ENCODE results near the gene TMBIM1. TPM values are rescaled to one million over a fixed set of nuclear protein-coding genes. Genes with fewer than 3 reads are reported as not detected.
A peak's percentile ranks its signal among the peaks of the same experiment; 100 is the strongest.
"Not testable (repeated sequence)": the region's sequence is repeated elsewhere in the genome, so short reads cannot be mapped to it uniquely, and the experiment has no call there.

The TMBIM1 gene
- polyA plus RNA-seq, 1 experiment = 206 TPM

DNA sequence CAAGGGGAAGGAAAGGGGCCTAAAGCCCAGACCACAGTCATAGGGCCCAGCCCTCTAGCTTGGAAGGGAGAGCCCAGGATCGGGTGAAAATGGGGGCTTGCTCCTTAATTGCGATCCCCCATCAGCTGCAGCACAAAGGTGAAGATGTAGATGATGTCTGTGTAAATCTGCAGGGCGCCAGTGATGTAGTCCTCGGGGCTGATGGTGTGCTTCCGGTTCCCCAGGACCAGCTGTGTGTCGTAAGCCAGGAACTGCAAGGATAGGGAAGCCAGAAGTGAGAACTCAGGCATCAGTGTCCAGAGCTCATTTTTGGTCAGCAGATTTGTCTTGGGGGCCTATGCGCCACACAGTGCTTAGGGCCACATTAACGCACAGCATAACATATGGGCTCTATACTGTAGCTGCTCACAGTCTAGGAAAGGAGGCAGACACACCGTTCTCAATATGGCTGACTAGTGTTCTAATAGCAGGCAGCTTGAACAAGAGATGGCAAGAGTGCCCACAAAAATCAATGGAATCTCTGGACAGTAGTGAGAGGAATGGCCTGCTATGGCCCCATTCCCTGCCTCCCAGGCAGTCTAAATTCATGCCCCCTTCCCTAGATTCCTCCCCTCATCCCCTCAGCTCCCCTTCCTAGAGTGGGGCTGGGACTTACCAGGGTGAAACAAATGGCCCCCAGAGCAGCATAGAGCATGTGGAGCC lies 16.8 kb downstream of the TMBIM1 start:
- peaks cover 47% of the 10 kb centered on the region for H3K36me3 ChIP-seq (ENCODE audit: control insufficient read depth, insufficient read depth, low read length)
- CTCF ChIA-PET = interaction anchor here (1.2 to 8.1 kb wide), 6 partner anchors 10 to 121 kb away, joined by 4 to 87 read pairs (median 19); partner anchors contain the start of genes CATIP and TMBIM1

DNA sequence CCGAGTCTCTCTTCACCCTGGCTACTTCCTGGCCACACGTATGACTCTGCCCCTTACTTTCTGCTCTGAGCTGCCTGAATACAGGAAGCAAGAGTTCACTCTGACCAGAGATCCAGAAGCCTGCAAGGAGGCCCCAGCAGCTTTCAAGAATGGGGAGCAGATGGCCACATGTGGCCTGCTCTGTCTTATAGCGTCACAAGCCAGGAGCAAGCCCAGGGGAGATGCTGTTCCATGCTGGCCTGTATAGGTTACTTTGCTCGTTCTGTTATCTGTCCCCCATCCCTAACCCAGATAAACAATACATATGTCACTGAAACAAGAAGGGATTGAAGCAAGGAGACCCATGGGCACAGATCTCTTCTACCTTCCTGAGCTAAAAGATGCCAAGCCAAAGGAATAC lies 17.7 kb downstream of the TMBIM1 start:
- H3K27me3 ChIP-seq (ENCODE audit: control insufficient read depth, insufficient read depth, low read length) = no peaks in the 10 kb centered on the region
- H3K36me3 ChIP-seq (ENCODE audit: control insufficient read depth, insufficient read depth, low read length) = peaks cover 39% of the 10 kb centered on the region
- H3K4me3 ChIP-seq (ENCODE audit: low read depth, low read length) = no peak overlapping the region
- TF ChIP-seq, protein P1, sequence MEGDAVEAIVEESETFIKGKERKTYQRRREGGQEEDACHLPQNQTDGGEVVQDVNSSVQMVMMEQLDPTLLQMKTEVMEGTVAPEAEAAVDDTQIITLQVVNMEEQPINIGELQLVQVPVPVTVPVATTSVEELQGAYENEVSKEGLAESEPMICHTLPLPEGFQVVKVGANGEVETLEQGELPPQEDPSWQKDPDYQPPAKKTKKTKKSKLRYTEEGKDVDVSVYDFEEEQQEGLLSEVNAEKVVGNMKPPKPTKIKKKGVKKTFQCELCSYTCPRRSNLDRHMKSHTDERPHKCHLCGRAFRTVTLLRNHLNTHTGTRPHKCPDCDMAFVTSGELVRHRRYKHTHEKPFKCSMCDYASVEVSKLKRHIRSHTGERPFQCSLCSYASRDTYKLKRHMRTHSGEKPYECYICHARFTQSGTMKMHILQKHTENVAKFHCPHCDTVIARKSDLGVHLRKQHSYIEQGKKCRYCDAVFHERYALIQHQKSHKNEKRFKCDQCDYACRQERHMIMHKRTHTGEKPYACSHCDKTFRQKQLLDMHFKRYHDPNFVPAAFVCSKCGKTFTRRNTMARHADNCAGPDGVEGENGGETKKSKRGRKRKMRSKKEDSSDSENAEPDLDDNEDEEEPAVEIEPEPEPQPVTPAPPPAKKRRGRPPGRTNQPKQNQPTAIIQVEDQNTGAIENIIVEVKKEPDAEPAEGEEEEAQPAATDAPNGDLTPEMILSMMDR (IDR thresholded peaks at IDR 0.05; ENCODE audit: insufficient read depth, low read depth, low read length) = no peak
- DNase-seq (ENCODE audit: low read depth) = no peak
- ChIA-PET CTCF (interaction anchor here (1.2 to 8.1 kb wide), 6 partner anchors 11 to 122 kb away, joined by 4 to 87 read pairs (median 19); partner anchors contain the start of genes CATIP and TMBIM1), POLR2A (no interaction called here)

More for the DNA sequence above, 16.8 kb downstream of the TMBIM1 start:
- POLR2A ChIA-PET = no interaction called here
- Histone ChIP-seq H3K4me3 (ENCODE audit: low read depth, low read length) (no peak overlapping the region), H3K27me3 (ENCODE audit: control insufficient read depth, insufficient read depth, low read length) (no peaks in the 10 kb centered on the region)
- TF ChIP-seq, protein P1 (IDR thresholded peaks at IDR 0.05; ENCODE audit: insufficient read depth, low read depth, low read length) = no peak
- no peak for DNase-seq (ENCODE audit: low read depth)

DNA sequence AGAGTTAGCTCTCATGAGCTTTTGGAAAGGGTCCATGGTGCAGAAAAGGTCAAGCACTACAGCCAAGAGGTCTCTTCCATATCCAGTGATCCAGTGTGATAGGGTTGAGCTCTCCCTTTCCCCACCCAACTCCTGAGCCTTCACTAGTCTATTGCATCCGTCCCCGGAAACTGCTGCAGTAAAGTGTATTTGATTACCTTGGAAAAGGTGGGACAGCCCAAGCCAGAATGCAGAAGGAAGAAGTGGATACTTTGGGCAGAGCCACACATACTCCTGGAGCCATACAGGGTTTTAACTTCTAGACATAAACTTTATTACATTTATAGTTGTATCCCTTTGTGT lies 18.4 kb downstream of the TMBIM1 start:
- H3K27me3 ChIP-seq (ENCODE audit: control insufficient read depth, insufficient read depth, low read length) = no peaks in the 10 kb centered on the region
- CTCF ChIA-PET = interaction anchor here (1.1 to 8.1 kb wide), 10 partner anchors 12 to 192 kb away, joined by 3 to 87 read pairs (median 8); partner anchors contain the start of genes CATIP and TMBIM1
- TF ChIP-seq, protein P1 (IDR thresholded peaks at IDR 0.05; ENCODE audit: insufficient read depth, low read depth, low read length) = no peak
- peaks cover 34% of the 10 kb centered on the region for H3K36me3 ChIP-seq (ENCODE audit: control insufficient read depth, insufficient read depth, low read length)
- no peak overlapping the region for H3K4me3 ChIP-seq (ENCODE audit: low read depth, low read length)
- POLR2A ChIA-PET = no interaction called here
- DNase-seq (ENCODE audit: low read depth) = no peak

DNA sequence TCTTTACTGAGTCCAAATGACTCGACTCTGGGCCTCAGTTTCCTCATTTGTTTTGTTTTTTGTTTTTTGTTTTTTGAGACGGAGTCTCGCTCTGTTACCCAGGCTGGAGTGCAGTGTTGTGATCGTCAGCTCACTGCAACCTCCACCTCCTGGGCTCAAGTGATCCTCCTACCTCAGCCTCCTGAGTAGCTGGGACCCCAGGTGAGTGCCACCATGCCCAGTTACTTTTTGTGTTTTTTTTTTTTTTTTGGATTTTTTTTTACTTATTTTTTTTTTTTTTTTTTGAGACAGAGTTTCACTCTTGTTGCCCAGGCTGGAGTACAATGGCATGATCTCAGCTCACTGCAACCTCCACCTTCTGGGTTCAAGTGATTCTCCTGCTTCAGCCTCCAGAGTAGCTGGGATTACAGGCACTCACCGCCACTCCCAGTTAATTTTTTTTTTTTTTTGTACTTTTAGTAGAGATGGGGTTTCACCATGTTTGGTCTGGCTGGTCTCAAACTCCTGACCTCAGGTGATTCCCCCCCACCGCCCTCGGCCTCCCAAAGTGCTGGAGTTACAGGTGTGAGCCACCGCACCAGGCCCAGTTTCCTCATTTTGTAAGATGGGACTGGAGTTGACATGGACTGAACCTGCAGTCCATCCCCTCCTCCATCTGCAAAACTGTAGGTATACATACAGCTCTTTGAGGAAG lies 18.9 kb downstream of the TMBIM1 start:
- H3K27me3 ChIP-seq (ENCODE audit: control insufficient read depth, insufficient read depth, low read length); H3K4me3 ChIP-seq (ENCODE audit: low read depth, low read length); DNase-seq (ENCODE audit: low read depth): not testable (repeated sequence)
- ChIA-PET POLR2A (interaction anchor here (1.0 kb wide), 1 partner anchor 13 kb away, joined by 3 read pairs; no protein-coding TSS in a partner anchor), CTCF (interaction anchor here (0.6 to 8.1 kb wide), 20 partner anchors 9 to 193 kb away, joined by 3 to 87 read pairs (median 5); partner anchors contain the start of genes CATIP and TMBIM1)
- H3K36me3 ChIP-seq (ENCODE audit: control insufficient read depth, insufficient read depth, low read length) = peaks cover 30% of the 10 kb centered on the region

DNA sequence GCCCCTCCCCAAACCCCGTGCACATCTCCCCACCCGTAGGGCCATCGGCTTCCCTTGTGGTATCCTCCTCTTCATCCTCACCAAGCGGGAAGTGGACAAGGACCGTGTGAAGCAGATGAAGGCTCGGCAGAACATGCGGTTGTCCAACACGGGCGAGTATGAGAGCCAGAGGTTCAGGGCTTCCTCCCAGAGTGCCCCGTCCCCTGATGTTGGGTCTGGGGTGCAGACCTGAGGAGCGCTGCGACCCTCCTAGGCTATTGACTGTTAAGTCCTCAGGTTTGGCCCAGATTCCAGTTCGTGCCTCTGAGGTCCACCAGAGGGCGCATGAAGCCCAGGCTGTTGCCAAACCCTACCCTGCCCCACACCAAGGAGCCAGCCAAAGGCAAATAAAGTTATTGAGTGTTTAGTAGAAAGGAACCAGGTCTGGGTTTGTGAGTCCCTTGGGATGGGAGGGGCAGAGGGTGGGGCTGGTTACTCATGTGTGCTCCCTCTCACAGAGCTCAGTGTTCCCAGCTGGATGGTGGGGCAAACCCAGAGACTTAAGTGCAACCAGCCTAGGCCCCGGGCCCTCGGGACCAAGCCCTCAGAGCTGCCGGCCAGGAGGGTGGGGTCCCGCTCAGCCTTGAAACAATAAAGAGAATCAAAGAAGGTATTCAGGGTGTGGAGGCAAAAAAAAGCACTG lies 19.6 kb downstream of the TMBIM1 start:
- no peaks in the 10 kb centered on the region for H3K27me3 ChIP-seq (ENCODE audit: control insufficient read depth, insufficient read depth, low read length)
- TF ChIP-seq, protein P1 (IDR thresholded peaks at IDR 0.05; ENCODE audit: insufficient read depth, low read depth, low read length) = peak; percentile 95
- CTCF ChIA-PET = interaction anchor here (0.6 to 8.1 kb wide), 22 partner anchors 10 to 194 kb away, joined by 3 to 87 read pairs (median 4); partner anchors contain the start of genes CATIP and TMBIM1
- POLR2A ChIA-PET = interaction anchor here (1.0 kb wide), 1 partner anchor 14 kb away, joined by 3 read pairs; no protein-coding TSS in a partner anchor
- peak; percentile 79 for DNase-seq (ENCODE audit: low read depth)
- H3K36me3 ChIP-seq (ENCODE audit: control insufficient read depth, insufficient read depth, low read length) = peaks cover 25% of the 10 kb centered on the region
- H3K4me3 ChIP-seq (ENCODE audit: low read depth, low read length) = no peak overlapping the region
